ENCODE measurements around the gene NHLRC2.

NHLRC2 gene

GRCh38 chr10:113875212-113875611, 20.8 kb downstream of the NHLRC2 start:
- FAIRE-seq (no peak), DNase-seq (ENCODE audit: insufficient read length, low spot score) (no peak)
- no peak for TF ChIP-seq CTCF (IDR thresholded peaks at IDR 0.05; ENCODE audit: insufficient read depth, missing control alignments)

GRCh38 chr10:113876461-113876860, 22.0 kb downstream of the NHLRC2 start:
- DNase-seq (ENCODE audit: insufficient read length, low spot score) (no peak), FAIRE-seq (no peak)
- no peak for TF ChIP-seq CTCF (IDR thresholded peaks at IDR 0.05; ENCODE audit: insufficient read depth, missing control alignments)

GRCh38 chr10:113879691-113880090, 25.2 kb downstream of the NHLRC2 start:
- no peak for FAIRE-seq

GRCh38 chr10:113880236-113880635, 25.8 kb downstream of the NHLRC2 start:
- TF ChIP-seq CTCF (IDR thresholded peaks at IDR 0.05; ENCODE audit: insufficient read depth, missing control alignments): no peak
- DNase-seq (ENCODE audit: insufficient read length, low spot score) (no peak), FAIRE-seq (no peak)

More at GRCh38 chr10:113879691-113880090, 25.2 kb downstream of the NHLRC2 start:
- DNase-seq (ENCODE audit: insufficient read length, low spot score): no peak
- no peak for TF ChIP-seq CTCF (IDR thresholded peaks at IDR 0.05; ENCODE audit: insufficient read depth, missing control alignments)

GRCh38 chr10:113882240-113882639, 27.8 kb downstream of the NHLRC2 start:
- no peak for DNase-seq (ENCODE audit: insufficient read length, low spot score)
- FAIRE-seq: no peak
- TF ChIP-seq CTCF (IDR thresholded peaks at IDR 0.05; ENCODE audit: insufficient read depth, missing control alignments): no peak

- DNase-seq (ENCODE audit: insufficient read length, low spot score): no peak
- FAIRE-seq: no peak
- no peak for TF ChIP-seq CTCF (IDR thresholded peaks at IDR 0.05; ENCODE audit: insufficient read depth, missing control alignments)
Measured at GRCh38 chr10:113889911-113890310, 35.5 kb downstream of the NHLRC2 start.

GRCh38 chr10:113890769-113891168, 36.3 kb downstream of the NHLRC2 start:
- TF ChIP-seq CTCF (IDR thresholded peaks at IDR 0.05; ENCODE audit: insufficient read depth, missing control alignments): no peak
- no peak for FAIRE-seq
- DNase-seq (ENCODE audit: insufficient read length, low spot score): no peak

Measured in D721Med (cell line).